ENCODE results near the gene HEG1.

HEG1 gene

DNA sequence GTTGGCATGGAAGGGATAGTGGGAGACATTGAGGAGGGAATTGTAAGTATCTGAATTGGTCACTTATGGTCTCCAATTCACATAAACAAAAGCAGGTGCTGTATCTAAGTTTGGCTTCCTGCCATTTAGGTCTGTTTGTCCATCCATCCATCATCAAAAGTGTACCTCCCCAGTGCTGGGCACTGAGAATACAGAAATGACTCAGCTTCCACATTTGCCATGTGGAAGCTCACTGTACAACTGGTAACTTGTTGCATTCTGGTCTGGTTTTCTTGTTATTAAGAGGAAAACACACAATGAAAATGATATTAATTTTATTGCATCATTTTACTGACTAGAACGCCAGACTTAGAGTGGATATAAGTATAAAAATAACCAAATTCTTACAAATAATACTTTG, 90.4 kb downstream of the HEG1 start (continued):
- TF ChIP-seq, protein P1, sequence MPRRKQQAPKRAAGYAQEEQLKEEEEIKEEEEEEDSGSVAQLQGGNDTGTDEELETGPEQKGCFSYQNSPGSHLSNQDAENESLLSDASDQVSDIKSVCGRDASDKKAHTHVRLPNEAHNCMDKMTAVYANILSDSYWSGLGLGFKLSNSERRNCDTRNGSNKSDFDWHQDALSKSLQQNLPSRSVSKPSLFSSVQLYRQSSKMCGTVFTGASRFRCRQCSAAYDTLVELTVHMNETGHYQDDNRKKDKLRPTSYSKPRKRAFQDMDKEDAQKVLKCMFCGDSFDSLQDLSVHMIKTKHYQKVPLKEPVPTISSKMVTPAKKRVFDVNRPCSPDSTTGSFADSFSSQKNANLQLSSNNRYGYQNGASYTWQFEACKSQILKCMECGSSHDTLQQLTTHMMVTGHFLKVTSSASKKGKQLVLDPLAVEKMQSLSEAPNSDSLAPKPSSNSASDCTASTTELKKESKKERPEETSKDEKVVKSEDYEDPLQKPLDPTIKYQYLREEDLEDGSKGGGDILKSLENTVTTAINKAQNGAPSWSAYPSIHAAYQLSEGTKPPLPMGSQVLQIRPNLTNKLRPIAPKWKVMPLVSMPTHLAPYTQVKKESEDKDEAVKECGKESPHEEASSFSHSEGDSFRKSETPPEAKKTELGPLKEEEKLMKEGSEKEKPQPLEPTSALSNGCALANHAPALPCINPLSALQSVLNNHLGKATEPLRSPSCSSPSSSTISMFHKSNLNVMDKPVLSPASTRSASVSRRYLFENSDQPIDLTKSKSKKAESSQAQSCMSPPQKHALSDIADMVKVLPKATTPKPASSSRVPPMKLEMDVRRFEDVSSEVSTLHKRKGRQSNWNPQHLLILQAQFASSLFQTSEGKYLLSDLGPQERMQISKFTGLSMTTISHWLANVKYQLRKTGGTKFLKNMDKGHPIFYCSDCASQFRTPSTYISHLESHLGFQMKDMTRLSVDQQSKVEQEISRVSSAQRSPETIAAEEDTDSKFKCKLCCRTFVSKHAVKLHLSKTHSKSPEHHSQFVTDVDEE (CRISPR knock-in tag; IDR thresholded peaks at IDR 0.05), result no peak
- TF ChIP-seq GLIS3 (CRISPR knock-in tag; IDR thresholded peaks at IDR 0.05), result no peak
- TF ChIP-seq RARB (CRISPR knock-in tag; IDR thresholded peaks at IDR 0.05), result no peak
- TF ChIP-seq, protein P2, sequence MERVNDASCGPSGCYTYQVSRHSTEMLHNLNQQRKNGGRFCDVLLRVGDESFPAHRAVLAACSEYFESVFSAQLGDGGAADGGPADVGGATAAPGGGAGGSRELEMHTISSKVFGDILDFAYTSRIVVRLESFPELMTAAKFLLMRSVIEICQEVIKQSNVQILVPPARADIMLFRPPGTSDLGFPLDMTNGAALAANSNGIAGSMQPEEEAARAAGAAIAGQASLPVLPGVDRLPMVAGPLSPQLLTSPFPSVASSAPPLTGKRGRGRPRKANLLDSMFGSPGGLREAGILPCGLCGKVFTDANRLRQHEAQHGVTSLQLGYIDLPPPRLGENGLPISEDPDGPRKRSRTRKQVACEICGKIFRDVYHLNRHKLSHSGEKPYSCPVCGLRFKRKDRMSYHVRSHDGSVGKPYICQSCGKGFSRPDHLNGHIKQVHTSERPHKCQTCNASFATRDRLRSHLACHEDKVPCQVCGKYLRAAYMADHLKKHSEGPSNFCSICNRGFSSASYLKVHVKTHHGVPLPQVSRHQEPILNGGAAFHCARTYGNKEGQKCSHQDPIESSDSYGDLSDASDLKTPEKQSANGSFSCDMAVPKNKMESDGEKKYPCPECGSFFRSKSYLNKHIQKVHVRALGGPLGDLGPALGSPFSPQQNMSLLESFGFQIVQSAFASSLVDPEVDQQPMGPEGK (CRISPR knock-in tag; IDR thresholded peaks at IDR 0.05; ENCODE audit: borderline replicate concordance), result no peak
- TF ChIP-seq ZNF70 (CRISPR knock-in tag; IDR thresholded peaks at IDR 0.05), result no peak
- TF ChIP-seq ZFP3 (CRISPR knock-in tag; IDR thresholded peaks at IDR 0.05), result no peak
- TF ChIP-seq TCF4 (CRISPR knock-in tag; IDR thresholded peaks at IDR 0.05; ENCODE audit: borderline replicate concordance), result no peak
- TF ChIP-seq, protein P3, sequence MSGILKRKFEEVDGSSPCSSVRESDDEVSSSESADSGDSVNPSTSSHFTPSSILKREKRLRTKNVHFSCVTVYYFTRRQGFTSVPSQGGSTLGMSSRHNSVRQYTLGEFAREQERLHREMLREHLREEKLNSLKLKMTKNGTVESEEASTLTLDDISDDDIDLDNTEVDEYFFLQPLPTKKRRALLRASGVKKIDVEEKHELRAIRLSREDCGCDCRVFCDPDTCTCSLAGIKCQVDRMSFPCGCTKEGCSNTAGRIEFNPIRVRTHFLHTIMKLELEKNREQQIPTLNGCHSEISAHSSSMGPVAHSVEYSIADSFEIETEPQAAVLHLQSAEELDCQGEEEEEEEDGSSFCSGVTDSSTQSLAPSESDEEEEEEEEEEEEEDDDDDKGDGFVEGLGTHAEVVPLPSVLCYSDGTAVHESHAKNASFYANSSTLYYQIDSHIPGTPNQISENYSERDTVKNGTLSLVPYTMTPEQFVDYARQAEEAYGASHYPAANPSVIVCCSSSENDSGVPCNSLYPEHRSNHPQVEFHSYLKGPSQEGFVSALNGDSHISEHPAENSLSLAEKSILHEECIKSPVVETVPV (CRISPR knock-in tag; IDR thresholded peaks at IDR 0.05), result no peak

DNA sequence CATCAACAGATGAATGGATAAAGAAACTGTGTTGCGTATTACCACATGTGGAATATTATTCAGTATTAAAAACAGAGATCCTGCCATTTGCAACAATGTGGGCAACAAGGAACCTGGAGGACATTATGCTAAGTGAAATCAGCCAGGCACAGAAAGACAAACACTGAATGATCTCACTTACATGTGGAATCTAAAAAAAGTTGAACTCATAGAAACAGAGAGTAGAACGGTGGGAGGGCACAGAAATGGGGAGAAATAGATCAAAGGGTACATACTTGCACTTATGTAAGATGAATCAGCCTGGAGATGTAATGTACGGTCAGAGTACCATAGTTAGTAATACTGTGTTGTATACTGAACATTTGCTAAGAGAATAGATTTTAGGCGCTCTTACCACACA, 91.4 kb downstream of the HEG1 start:
- no peak for ATAC-seq

More for the DNA sequence above, 91.4 kb downstream of the HEG1 start:
- TF ChIP-seq, protein P4, sequence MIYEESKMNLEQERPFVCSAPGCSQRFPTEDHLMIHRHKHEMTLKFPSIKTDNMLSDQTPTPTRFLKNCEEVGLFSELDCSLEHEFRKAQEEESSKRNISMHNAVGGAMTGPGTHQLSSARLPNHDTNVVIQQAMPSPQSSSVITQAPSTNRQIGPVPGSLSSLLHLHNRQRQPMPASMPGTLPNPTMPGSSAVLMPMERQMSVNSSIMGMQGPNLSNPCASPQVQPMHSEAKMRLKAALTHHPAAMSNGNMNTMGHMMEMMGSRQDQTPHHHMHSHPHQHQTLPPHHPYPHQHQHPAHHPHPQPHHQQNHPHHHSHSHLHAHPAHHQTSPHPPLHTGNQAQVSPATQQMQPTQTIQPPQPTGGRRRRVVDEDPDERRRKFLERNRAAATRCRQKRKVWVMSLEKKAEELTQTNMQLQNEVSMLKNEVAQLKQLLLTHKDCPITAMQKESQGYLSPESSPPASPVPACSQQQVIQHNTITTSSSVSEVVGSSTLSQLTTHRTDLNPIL (CRISPR knock-in tag; IDR thresholded peaks at IDR 0.05; ENCODE audit: low read depth), result no peak
- TF ChIP-seq ZNF8 (CRISPR knock-in tag; IDR thresholded peaks at IDR 0.05) (no peak), TCF4 (CRISPR knock-in tag; IDR thresholded peaks at IDR 0.05; ENCODE audit: borderline replicate concordance) (no peak), ARNTL (CRISPR knock-in tag; IDR thresholded peaks at IDR 0.05; ENCODE audit: borderline replicate concordance, low read depth) (no peak), GLIS3 (CRISPR knock-in tag; IDR thresholded peaks at IDR 0.05) (no peak), RARB (CRISPR knock-in tag; IDR thresholded peaks at IDR 0.05) (no peak), PPARA (CRISPR knock-in tag; IDR thresholded peaks at IDR 0.05; ENCODE audit: borderline replicate concordance) (no peak), ZFP30 (CRISPR knock-in tag; IDR thresholded peaks at IDR 0.05) (no peak), ZNF70 (CRISPR knock-in tag; IDR thresholded peaks at IDR 0.05) (no peak), CSDC2 (CRISPR knock-in tag; IDR thresholded peaks at IDR 0.05) (no peak)
- TF ChIP-seq, protein P2 (CRISPR knock-in tag; IDR thresholded peaks at IDR 0.05; ENCODE audit: borderline replicate concordance), result no peak
- TF ChIP-seq, protein P3 (CRISPR knock-in tag; IDR thresholded peaks at IDR 0.05), result no peak
- TF ChIP-seq, protein P5, sequence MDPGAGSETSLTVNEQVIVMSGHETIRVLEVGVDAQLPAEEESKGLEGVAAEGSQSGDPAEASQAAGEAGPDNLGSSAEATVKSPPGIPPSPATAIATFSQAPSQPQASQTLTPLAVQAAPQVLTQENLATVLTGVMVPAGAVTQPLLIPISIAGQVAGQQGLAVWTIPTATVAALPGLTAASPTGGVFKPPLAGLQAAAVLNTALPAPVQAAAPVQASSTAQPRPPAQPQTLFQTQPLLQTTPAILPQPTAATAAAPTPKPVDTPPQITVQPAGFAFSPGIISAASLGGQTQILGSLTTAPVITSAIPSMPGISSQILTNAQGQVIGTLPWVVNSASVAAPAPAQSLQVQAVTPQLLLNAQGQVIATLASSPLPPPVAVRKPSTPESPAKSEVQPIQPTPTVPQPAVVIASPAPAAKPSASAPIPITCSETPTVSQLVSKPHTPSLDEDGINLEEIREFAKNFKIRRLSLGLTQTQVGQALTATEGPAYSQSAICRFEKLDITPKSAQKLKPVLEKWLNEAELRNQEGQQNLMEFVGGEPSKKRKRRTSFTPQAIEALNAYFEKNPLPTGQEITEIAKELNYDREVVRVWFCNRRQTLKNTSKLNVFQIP (CRISPR knock-in tag; IDR thresholded peaks at IDR 0.05; ENCODE audit: borderline replicate concordance, low read depth), result no peak

All from SK-N-SH treated with all-trans-retinoic acid at 6 μM for 48 hours (cell line).